Lower lobe of right lung (tissue), 2 donors: ENCODE data around the gene CD58. TPM values are rescaled to one million over a fixed set of nuclear protein-coding genes. Genes with fewer than 3 reads are reported as not detected.

ENCODE experiments used
- ATAC-seq, 2 donors: fragments of 200-7000 bp; cut with Tn5 transposase; one replicate each; pipeline ENCODE4 v1.9.1; 2020 to 2022; ENCODE audit warnings: mild to moderate bottlenecking in 2 of 2, moderate library complexity in 2 of 2
- DNase-seq: peaks from one replicate; pipeline ENCODE4 v3.0.0-alpha.2; 2020
- H3K27ac ChIP-seq: fragments of 200-600 bp; one replicate; pipeline ENCODE4 v1.8.0; 2022
- H3K27me3 ChIP-seq: fragments of 200-600 bp; one replicate; pipeline ENCODE4 v1.8.0; 2022; ENCODE audit warnings: low read depth
- H3K36me3 ChIP-seq: fragments of 200-600 bp; one replicate; pipeline ENCODE4 v1.8.0; 2022; ENCODE audit warnings: mild to moderate bottlenecking
- H3K4me1 ChIP-seq: fragments of 200-600 bp; one replicate; pipeline ENCODE4 v1.8.0; 2022
- H3K4me3 ChIP-seq: fragments of 200-600 bp; one replicate; pipeline ENCODE4 v1.8.0; 2022; ENCODE audit warnings: mild to moderate bottlenecking
- H3K9me3 ChIP-seq: fragments of 200-600 bp; one replicate; pipeline ENCODE4 v1.8.0; 2022
- CTCF ChIP-seq: fragments of 200-600 bp; IDR thresholded peaks from one replicate; pipeline ENCODE4 v1.8.0; 2022; ENCODE audit warnings: antibody characterized with exemption, mild to moderate bottlenecking
- intact Hi-C: fragments of 100-400 bp; cut with DNase I; formaldehyde crosslinking; loops from one replicate; pipeline ENCODE4 v1.11.0; 2022
- total RNA-seq: library from RNA; stranded (reverse); fragmentation: NEBNext Ultra II Directional; extraction: Animal tissue kit (Norgen Biotek cat#: 25700); gene quantifications from one replicate; pipeline ENCODE4 v1.2.1, GENCODE V29; 2021
- donor health status: DM: no; HTN: yes; CAD: no; lungs with severe emphysema.

CD58 gene
- total RNA-seq, 1 donor from 2014 or later: 39.5 TPM

- Histone ChIP-seq H3K36me3 (no peaks in the 10 kb centered on the region), H3K27me3 (no peaks in the 10 kb centered on the region), H3K27ac (no peak overlapping the region), H3K4me3 (no peak overlapping the region), H3K9me3 (no peaks in the 10 kb centered on the region), H3K4me1 (peaks cover 52% of the 10 kb centered on the region)
- intact Hi-C loops: no loop called here
- ATAC-seq (no peak), DNase-seq (no peak)
- TF ChIP-seq CTCF: no peak
These were observed 69.0 kb downstream of the CD58 start for GRCh38 chr1:116501870-116502244.

GRCh38 chr1:116501125-116501869, 69.5 kb downstream of the CD58 start:
- peaks cover 54% of the 10 kb centered on the region for H3K4me1 ChIP-seq
- no peaks in the 10 kb centered on the region for H3K36me3 ChIP-seq
- ATAC-seq (no peak), DNase-seq (no peak)
- H3K27ac ChIP-seq: no peak overlapping the region
- intact Hi-C loops: no loop called here
- H3K27me3 ChIP-seq: no peaks in the 10 kb centered on the region
- H3K4me3 ChIP-seq: no peak overlapping the region
- no peaks in the 10 kb centered on the region for H3K9me3 ChIP-seq
- TF ChIP-seq CTCF: no peak

GRCh38 chr1:116498789-116499628, 71.8 kb downstream of the CD58 start:
- Histone ChIP-seq H3K9me3 (no peaks in the 10 kb centered on the region), H3K27ac (no peak overlapping the region), H3K36me3 (no peaks in the 10 kb centered on the region), H3K27me3 (no peaks in the 10 kb centered on the region), H3K4me3 (no peak overlapping the region), H3K4me1 (peaks cover 60% of the 10 kb centered on the region)
- ATAC-seq (peak; percentile 79 to 80), DNase-seq (no peak)
- intact Hi-C loops: no loop called here
- peak; percentile 80 for TF ChIP-seq CTCF

- TF ChIP-seq CTCF: no peak
- Histone ChIP-seq H3K27me3 (no peaks in the 10 kb centered on the region), H3K4me1 (peaks cover 46% of the 10 kb centered on the region)
These were observed 73.2 kb downstream of the CD58 start for GRCh38 chr1:116497656-116498055.

GRCh38 chr1:116496898-116497297, 73.9 kb downstream of the CD58 start:
- DNase-seq (no peak), ATAC-seq (no peak)
- H3K36me3 ChIP-seq: no peaks in the 10 kb centered on the region
- TF ChIP-seq CTCF: no peak
- H3K9me3 ChIP-seq: no peaks in the 10 kb centered on the region
- H3K4me3 ChIP-seq: no peak overlapping the region
- H3K4me1 ChIP-seq: peaks cover 46% of the 10 kb centered on the region
- no peaks in the 10 kb centered on the region for H3K27me3 ChIP-seq
- H3K27ac ChIP-seq: peak overlapping the region; percentile 68
- intact Hi-C loops: no loop called here

More at GRCh38 chr1:116497656-116498055, 73.2 kb downstream of the CD58 start:
- H3K27ac ChIP-seq: peak overlapping the region; percentile 68
- no peaks in the 10 kb centered on the region for H3K9me3 ChIP-seq
- H3K4me3 ChIP-seq: no peak overlapping the region
- no peak for DNase-seq
- intact Hi-C loops: no loop called here
- peak; percentile 54 to 59 for ATAC-seq
- H3K36me3 ChIP-seq: no peaks in the 10 kb centered on the region
